Inflammatory macrophage treated with lipopolysaccharide for 4 hours (primary cell): ENCODE results near the gene REC8.
"Not testable (repeated sequence)": the region's sequence is repeated elsewhere in the genome, so short reads cannot be mapped to it uniquely, and the experiment has no call there.

ENCODE experiments used
- DNase-seq: peaks from one replicate; pipeline ENCODE4 v3.0.0-alpha.2; 2020

REC8 gene

DNA sequence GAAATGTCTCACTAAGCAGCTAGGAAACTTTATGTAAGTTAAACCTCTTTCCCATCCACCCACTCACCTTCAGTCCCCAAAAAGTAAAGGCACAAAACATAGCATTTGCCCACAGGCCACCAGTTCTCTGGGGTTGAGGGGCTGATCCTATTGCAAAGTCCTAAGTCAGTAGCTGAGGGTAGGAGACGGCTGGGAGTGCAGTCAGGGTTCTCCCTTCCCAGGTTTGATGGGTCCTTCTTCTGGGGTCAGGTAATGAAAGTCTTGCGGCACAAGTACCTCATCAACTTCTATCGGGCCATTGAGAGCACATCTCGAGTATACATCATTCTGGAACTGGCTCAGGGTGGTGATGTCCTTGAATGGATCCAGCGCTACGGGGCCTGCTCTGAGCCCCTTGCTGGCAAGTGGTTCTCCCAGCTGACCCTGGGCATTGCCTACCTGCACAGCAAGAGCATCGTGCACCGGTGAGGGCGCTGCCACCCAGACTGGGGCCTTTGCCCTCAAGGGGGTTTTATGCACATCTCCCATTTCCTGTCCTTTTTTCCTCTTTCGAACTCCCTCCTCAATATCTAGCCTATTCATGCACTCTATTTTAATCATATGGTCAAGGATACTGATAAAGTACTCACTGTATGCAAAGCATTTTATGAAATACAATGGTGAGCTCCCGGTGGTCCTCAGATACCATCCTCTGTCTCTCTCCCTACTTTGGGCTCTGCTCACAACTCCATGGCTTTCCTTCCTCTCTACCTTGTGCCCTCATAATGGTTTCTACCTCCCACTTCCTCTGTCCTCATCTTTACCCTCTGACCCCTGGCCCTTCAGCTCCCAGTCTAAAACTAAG lies 34.6 kb downstream of the REC8 start:
- no peak for DNase-seq

DNA sequence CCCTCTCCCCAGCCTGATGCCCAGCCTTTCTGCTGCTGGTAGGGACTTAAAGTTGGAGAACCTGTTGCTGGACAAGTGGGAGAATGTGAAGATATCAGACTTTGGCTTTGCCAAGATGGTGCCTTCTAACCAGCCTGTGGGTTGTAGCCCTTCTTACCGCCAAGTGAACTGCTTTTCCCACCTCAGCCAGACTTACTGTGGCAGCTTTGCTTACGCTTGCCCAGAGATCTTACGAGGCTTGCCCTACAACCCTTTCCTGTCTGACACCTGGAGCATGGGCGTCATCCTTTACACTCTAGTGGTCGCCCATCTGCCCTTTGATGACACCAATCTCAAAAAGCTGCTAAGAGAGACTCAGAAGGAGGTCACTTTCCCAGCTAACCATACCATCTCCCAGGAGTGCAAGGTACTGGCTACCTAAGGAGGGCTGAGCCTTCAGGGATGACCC lies 35.2 kb downstream of the REC8 start:
- DNase-seq, result no peak

GRCh38 chr14:24207625-24208024 lies 35.7 kb downstream of the REC8 start:
- no peak for DNase-seq

GRCh38 chr14:24211311-24211710 lies 39.4 kb downstream of the REC8 start:
- DNase-seq, result no peak

DNA sequence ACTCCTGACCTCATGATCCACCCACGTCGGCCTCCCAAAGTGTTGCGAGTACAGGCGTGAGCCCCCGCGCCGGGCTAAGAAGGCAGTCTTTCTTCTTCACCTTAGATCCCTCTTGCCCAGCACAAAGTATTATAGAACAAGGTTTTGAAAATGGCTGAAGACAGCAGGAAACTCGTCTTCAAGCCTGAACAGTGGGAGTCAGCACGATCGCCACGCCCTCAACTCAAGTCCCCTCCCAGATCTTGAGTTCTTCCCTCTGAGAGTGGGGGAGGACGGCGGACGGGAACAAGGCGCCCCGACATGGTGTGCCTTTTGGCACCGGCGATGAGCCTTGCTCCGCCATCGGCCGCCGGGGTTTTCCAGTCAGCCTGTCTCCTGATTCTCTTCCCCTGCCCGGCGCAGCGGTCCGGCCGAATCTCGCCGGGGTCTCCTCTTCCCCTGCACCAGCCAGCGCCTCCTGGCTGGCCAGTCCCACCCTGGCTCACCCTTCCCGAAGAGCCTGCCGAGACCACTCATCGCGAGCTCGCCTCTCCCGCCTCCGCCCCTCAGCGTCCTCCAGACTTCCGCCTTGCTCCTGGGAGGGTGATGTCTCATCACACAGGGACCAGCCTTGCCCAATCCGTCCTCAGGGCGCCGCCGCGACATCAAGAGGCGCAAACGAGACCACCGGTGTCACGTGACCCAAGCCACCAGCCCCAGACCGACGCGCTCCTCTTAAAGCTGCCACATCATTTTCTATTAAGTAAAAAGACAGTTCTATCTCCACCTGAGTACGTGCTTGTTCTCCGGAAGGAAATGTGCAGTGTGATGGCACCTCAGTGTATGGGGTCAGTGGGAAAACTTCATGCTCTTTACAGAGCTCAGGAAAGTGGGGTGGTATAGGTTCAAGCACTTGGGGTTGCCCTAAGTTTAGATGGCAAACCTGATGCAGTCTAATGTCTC lies 41.3 kb downstream of the REC8 start, which contains the start of gene CHMP4A:
TSS of gene CHMP4A (minus strand) at position 565 of the 942 bp plus-strand sequence. CDS start at position 516, 49 bp downstream.
- DNase-seq, result peak; percentile 99

- DNase-seq, result no peak
Measured at GRCh38 chr14:24213866-24214662, 42.2 kb downstream of the REC8 start.

- DNase-seq, result peak; percentile 92
Measured at GRCh38 chr14:24215495-24216344, 43.8 kb downstream of the REC8 start, which contains the start of gene MDP1. TSS of gene MDP1 (minus strand) at chr14:24216066. CDS start at chr14:24215955, 111 bp downstream.

- no peak for DNase-seq
Measured at GRCh38 chr14:24216345-24216699, 44.4 kb downstream of the REC8 start.

GRCh38 chr14:24216876-24217275 lies 45.0 kb downstream of the REC8 start:
- not testable (repeated sequence) for DNase-seq

- no peak for DNase-seq
Measured at GRCh38 chr14:24219080-24219479, 47.2 kb downstream of the REC8 start.

DNA sequence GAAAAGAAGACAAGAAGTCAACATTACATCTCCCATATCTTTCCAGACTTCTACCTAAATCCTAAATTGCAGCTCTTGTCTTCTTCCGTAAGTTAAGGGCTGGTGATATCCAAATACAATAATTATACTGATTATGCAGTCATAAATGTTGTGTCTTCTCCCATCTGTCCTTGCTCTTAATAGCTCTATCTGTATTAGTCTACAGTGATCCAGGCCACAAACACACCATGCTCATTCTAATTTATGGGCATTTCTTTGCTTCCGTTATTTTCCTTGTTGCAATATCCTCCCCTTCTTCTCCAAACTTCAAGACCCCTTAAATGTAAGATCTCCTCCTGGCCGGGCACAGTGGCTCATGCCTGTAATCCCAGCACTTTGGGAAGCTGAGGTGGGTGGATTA lies 47.6 kb downstream of the REC8 start:
- DNase-seq, result no peak

GRCh38 chr14:24222987-24223386 lies 51.1 kb downstream of the REC8 start:
- not testable (repeated sequence) for DNase-seq

DNA sequence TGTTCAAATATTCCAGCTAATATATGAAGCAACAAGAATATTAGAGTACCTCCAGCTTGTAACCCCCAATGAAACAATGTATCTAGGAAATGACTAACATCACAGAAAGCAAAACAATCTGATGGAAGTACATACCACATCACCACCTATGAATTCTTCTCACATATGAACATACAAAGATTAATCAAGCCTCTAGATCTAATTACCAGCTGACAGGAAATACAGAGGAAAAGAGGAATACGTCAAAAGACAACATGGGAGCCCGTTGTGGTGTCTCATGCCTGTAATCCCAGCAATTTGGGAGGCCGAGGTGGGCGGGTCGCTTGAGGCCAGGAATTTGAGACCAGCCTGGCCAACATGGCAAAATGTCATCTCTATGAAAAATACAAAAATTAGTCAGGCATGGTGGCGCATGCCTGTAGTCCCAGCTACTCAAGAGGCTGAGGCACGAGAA lies 52.8 kb downstream of the REC8 start:
- no peak for DNase-seq

DNA sequence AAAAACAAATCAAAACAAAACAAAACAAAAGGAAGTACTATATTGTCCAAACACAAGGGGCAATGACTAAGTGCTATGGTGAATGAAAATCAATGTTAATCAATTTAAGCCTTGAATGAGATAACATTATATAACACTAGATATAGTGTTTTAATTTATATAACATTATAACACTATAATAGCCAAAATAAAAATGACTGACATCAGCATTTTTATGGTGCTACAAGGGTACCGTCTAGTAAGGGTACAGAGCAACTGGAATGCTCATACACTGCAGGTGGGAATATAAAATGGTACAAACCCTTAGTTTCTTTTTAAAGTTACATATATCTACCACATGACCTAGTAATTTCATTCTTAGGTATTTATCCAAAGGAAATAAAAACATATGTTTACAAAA lies 54.6 kb downstream of the REC8 start:
- DNase-seq, result no peak

DNA sequence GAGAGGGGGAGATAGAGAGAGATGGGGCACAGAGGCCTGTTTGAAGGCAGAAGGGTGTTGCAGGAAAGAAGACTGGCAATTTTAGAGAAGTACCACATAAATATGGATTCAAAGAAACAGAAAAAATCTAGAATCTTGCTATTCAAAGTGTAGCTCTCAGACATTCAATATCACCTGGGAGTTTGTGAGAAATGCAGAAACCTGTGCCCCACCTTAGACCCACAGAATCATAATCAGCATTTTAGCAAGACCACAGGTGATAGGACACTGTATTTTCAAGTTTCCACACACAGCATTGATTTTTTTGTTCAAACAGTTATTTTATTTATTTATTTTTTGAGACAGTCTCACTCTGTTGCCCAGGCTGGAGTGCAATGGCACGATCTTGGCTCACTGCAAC lies 57.0 kb downstream of the REC8 start:
- no peak for DNase-seq
